Measurements from ENCODE around the gene PRDM16. TPM values are rescaled to one million over a fixed set of nuclear protein-coding genes. Genes with fewer than 3 reads are reported as not detected.
A peak's percentile ranks its signal among the peaks of the same experiment; 100 is the strongest.

The PRDM16 gene
- total RNA-seq, 1 donor, result 19.9 TPM

- DNase-seq (ENCODE audit: low read depth in 2 of 3, low spot score in 2 of 3), result peak in 2 of 3 donors; percentile 42 to 43
These were observed 105.7 kb downstream of the PRDM16 start for GRCh38 chr1:3174487-3175247.

GRCh38 chr1:3175486-3175885, 106.5 kb downstream of the PRDM16 start:
- DNase-seq (ENCODE audit: low read depth in 2 of 3, low spot score in 2 of 3), result no peak

- no peak for DNase-seq (ENCODE audit: low read depth in 2 of 3, low spot score in 2 of 3)
These were observed 107.0 kb downstream of the PRDM16 start for GRCh38 chr1:3176028-3176427.

- DNase-seq (ENCODE audit: low read depth in 2 of 3, low spot score in 2 of 3), result no peak
These were observed 107.8 kb downstream of the PRDM16 start for GRCh38 chr1:3176820-3177219.

GRCh38 chr1:3178279-3178678, 109.3 kb downstream of the PRDM16 start:
- DNase-seq (ENCODE audit: low read depth in 2 of 3, low spot score in 2 of 3), result no peak

- no peak for DNase-seq (ENCODE audit: low read depth in 2 of 3, low spot score in 2 of 3)
These were observed 110.5 kb downstream of the PRDM16 start for GRCh38 chr1:3179471-3179870.

- DNase-seq (ENCODE audit: low read depth in 2 of 3, low spot score in 2 of 3), result no peak
These were observed 111.9 kb downstream of the PRDM16 start for GRCh38 chr1:3180915-3181314.

- peak in 2 of 3 donors; percentile 83 to 90 for DNase-seq (ENCODE audit: low read depth in 2 of 3, low spot score in 2 of 3)
These were observed 113.0 kb downstream of the PRDM16 start for GRCh38 chr1:3181956-3182355.

- peak in 2 of 3 donors; percentile 80 to 84 for DNase-seq (ENCODE audit: low read depth in 2 of 3, low spot score in 2 of 3)
These were observed 114.4 kb downstream of the PRDM16 start for GRCh38 chr1:3183411-3183810.

- peak in 1 of 3 donors; percentile 30 for DNase-seq (ENCODE audit: low read depth in 2 of 3, low spot score in 2 of 3)
These were observed 114.8 kb downstream of the PRDM16 start for GRCh38 chr1:3183813-3184212.

GRCh38 chr1:3184666-3185065, 115.7 kb downstream of the PRDM16 start:
- DNase-seq (ENCODE audit: low read depth in 2 of 3, low spot score in 2 of 3), result no peak

GRCh38 chr1:3185896-3186525, 117.0 kb downstream of the PRDM16 start:
- no peak for DNase-seq (ENCODE audit: low read depth in 2 of 3, low spot score in 2 of 3)

- no peak for DNase-seq (ENCODE audit: low read depth in 2 of 3, low spot score in 2 of 3)
These were observed 117.5 kb downstream of the PRDM16 start for GRCh38 chr1:3186526-3186921.

GRCh38 chr1:3187415-3188149, 118.6 kb downstream of the PRDM16 start:
- no peak for DNase-seq (ENCODE audit: low read depth in 2 of 3, low spot score in 2 of 3)

- DNase-seq (ENCODE audit: low read depth in 2 of 3, low spot score in 2 of 3), result no peak
These were observed 119.4 kb downstream of the PRDM16 start for GRCh38 chr1:3188150-3188971.

- DNase-seq (ENCODE audit: low read depth in 2 of 3, low spot score in 2 of 3), result no peak
These were observed 121.4 kb downstream of the PRDM16 start for GRCh38 chr1:3190256-3191041.

- DNase-seq (ENCODE audit: low read depth in 2 of 3, low spot score in 2 of 3), result no peak
These were observed 123.4 kb downstream of the PRDM16 start for GRCh38 chr1:3192361-3192760.

GRCh38 chr1:3192825-3193224, 123.8 kb downstream of the PRDM16 start:
- no peak for DNase-seq (ENCODE audit: low read depth in 2 of 3, low spot score in 2 of 3)

GRCh38 chr1:3193811-3194210, 124.8 kb downstream of the PRDM16 start:
- DNase-seq (ENCODE audit: low read depth in 2 of 3, low spot score in 2 of 3), result no peak
